H1 (cell line): ENCODE results near the gene UTP25. TPM values are rescaled to one million over a fixed set of nuclear protein-coding genes. Genes with fewer than 3 reads are reported as not detected.
A peak's percentile ranks its signal among the peaks of the same experiment; 100 is the strongest.

Experiments
- CTCF ChIA-PET: fragments of 300-600 bp; sonication (Branson Sonifier 250); formaldehyde crosslinking; loops from one replicate; lab custom pipeline; 2021; ENCODE audit not compliant: partially characterized antibody; lab: Charles Lee
- POLR2A ChIA-PET: fragments of 300-600 bp; sonication (Branson Sonifier 250); formaldehyde crosslinking; loops from one replicate; lab custom pipeline; 2021; ENCODE audit warnings: inconsistent platforms; ENCODE audit not compliant: partially characterized antibody; lab: Charles Lee
- DNase-seq, 2 experiments: peaks; one replicate each; pipeline versions ENCODE4 v3.0.0 to v3.0.0-alpha.2; 2010 to 2022; ENCODE audit warnings: low spot score in 2 of 2, low read depth in 1 of 2, mixed read lengths in 1 of 2
- FAIRE-seq: peaks from 2 replicates; lab custom pipeline; 2011; peaks lifted over from hg19 to GRCh38; lab: Jason Lieb, UNC
- H2AFZ ChIP-seq: 2 replicates; pipeline ENCODE4 v1.8.1; 2012; ENCODE audit warnings: low read length, inconsistent platforms
- H2AK5ac ChIP-seq: 2 replicates; pipeline ENCODE4 v1.6.1; 2013; ENCODE audit warnings: low read depth, low read length
- H2BK120ac ChIP-seq: replicated peaks from 2 replicates; pipeline ENCODE3; 2013; ENCODE audit warnings: low read depth, low read length, inconsistent platforms
- H2BK12ac ChIP-seq: 2 replicates; pipeline ENCODE4 v1.6.1; 2013; ENCODE audit warnings: low read depth, low read length
- H2BK15ac ChIP-seq: 2 replicates; pipeline ENCODE4 v1.6.1; 2013; ENCODE audit warnings: low read length
- H2BK20ac ChIP-seq: 2 replicates; pipeline ENCODE4 v1.6.1; 2013; ENCODE audit warnings: low read length
- H2BK5ac ChIP-seq: 2 replicates; pipeline ENCODE4 v1.6.1; 2013; ENCODE audit warnings: low read depth, low read length
- H3K14ac ChIP-seq: 2 replicates; pipeline ENCODE4 v1.6.1; 2013; ENCODE audit warnings: inconsistent platforms; ENCODE audit not compliant: insufficient read length
- H3K18ac ChIP-seq: 2 replicates; pipeline ENCODE4 v1.6.1; 2013; ENCODE audit warnings: low read length; ENCODE audit errors: extremely low read depth
- H3K23ac ChIP-seq: 2 replicates; pipeline ENCODE4 v1.6.1; 2013; ENCODE audit warnings: inconsistent platforms; ENCODE audit not compliant: insufficient read length
- H3K23me2 ChIP-seq: 2 replicates; pipeline ENCODE4 v1.6.1; 2013; ENCODE audit warnings: low read depth, low read length
- H3K27ac ChIP-seq: 2 replicates; pipeline ENCODE4 v1.6.1; 2011; ENCODE audit warnings: low read depth, low read length, inconsistent platforms
- H3K27me3 ChIP-seq, 4 experiments: replicated peaks in 1 of 4; 1 replicate in 1 of 4; 2 replicates in 3 of 4; pipeline versions ENCODE4 v1.6.1 to v1.8.1; 2011 to 2013; ENCODE audit warnings: low read length in 3 of 4, mild to moderate bottlenecking in 3 of 4, inconsistent platforms in 2 of 4, mixed read lengths in 2 of 4, moderate library complexity in 1 of 4; ENCODE audit not compliant: control insufficient read depth in 3 of 4, insufficient read depth in 3 of 4; ENCODE audit errors: extremely low read depth in 1 of 4
- H3K36me3 ChIP-seq, 4 experiments: 2 replicates each; pipeline versions ENCODE4 v1.6.1 to v1.8.1; 2011 to 2013; ENCODE audit warnings: mild to moderate bottlenecking in 4 of 4, low read length in 3 of 4, moderate library complexity in 2 of 4, control low read depth in 1 of 4, inconsistent platforms in 1 of 4; ENCODE audit not compliant: insufficient read depth in 4 of 4, control insufficient read depth in 2 of 4
- H3K4ac ChIP-seq: replicated peaks from 2 replicates; pipeline ENCODE3; 2013; ENCODE audit warnings: low read length, low read depth, mixed read lengths, inconsistent platforms; ENCODE audit not compliant: insufficient read length
- H3K4me1 ChIP-seq, 4 experiments: replicated peaks in 1 of 4; 1 replicate in 1 of 4; 2 replicates in 3 of 4; pipeline versions ENCODE4 v1.6.1 to v1.8.1; 2011 to 2013; ENCODE audit warnings: low read length in 3 of 4, inconsistent platforms in 2 of 4, mixed read lengths in 1 of 4; ENCODE audit not compliant: insufficient read depth in 4 of 4, control insufficient read depth in 3 of 4
- H3K4me2 ChIP-seq, 2 experiments: 2 replicates each; pipeline versions ENCODE4 v1.6.1 to v1.8.1; 2011 to 2013; ENCODE audit warnings: low read depth in 2 of 2, low read length in 2 of 2, control low read depth in 1 of 2, inconsistent platforms in 1 of 2, mild to moderate bottlenecking in 1 of 2; ENCODE audit not compliant: insufficient read depth in 1 of 2
- H3K4me3 ChIP-seq, 4 experiments: fragments of 200-600, 300-600 bp in 1 of 4; sonication (generic), shearing (Covaris generic), sonication (Bioruptor Twin) in 1 of 4; 2 replicates each; pipeline versions ENCODE4 v1.5.1 to v1.8.1; 2011 to 2016; ENCODE audit warnings: low read length in 4 of 4, low read depth in 3 of 4, control low read depth in 2 of 4, inconsistent platforms in 2 of 4, mild to moderate bottlenecking in 2 of 4, mixed read lengths in 1 of 4, moderate library complexity in 1 of 4; ENCODE audit not compliant: insufficient read depth in 2 of 4; ENCODE audit errors: extremely low read depth in 1 of 4
- H3K56ac ChIP-seq: replicated peaks from 2 replicates; pipeline ENCODE3; 2013; ENCODE audit warnings: low read depth, mild to moderate bottlenecking, mixed read lengths, low read length, inconsistent platforms; ENCODE audit not compliant: insufficient read length
- H3K79me1 ChIP-seq: 2 replicates; pipeline ENCODE4 v1.6.1; 2013; ENCODE audit warnings: low read depth, low read length, control low read depth
- H3K79me2 ChIP-seq, 2 experiments: 2 replicates each; pipeline versions ENCODE4 v1.6.1 to v1.8.1; 2012 to 2013; ENCODE audit warnings: low read length in 2 of 2, mild to moderate bottlenecking in 2 of 2, inconsistent platforms in 1 of 2; ENCODE audit not compliant: insufficient read depth in 2 of 2, control insufficient read depth in 1 of 2
- H3K9ac ChIP-seq, 4 experiments: replicated peaks in 1 of 4; 1 replicate in 1 of 4; 2 replicates in 3 of 4; pipeline versions ENCODE4 v1.6.1 to v1.8.1; 2011 to 2013; ENCODE audit warnings: low read depth in 3 of 4, low read length in 3 of 4, control low read depth in 2 of 4, mild to moderate bottlenecking in 2 of 4, moderate library complexity in 2 of 4, inconsistent platforms in 1 of 4; ENCODE audit errors: extremely low read depth in 1 of 4
- H3K9me3 ChIP-seq, 2 experiments: 2 replicates each; pipeline versions ENCODE4 v1.6.1 to v1.8.1; 2012 to 2013; ENCODE audit warnings: mild to moderate bottlenecking in 2 of 2, moderate library complexity in 2 of 2, control low read depth in 1 of 2, inconsistent platforms in 1 of 2, low read depth in 1 of 2, low read length in 1 of 2, mixed read lengths in 1 of 2; ENCODE audit not compliant: insufficient read depth in 2 of 2
- H4K20me1 ChIP-seq, 2 experiments: replicated peaks in 1 of 2; 2 replicates each; pipeline versions ENCODE3 to v1.8.1; 2011 to 2013; ENCODE audit warnings: inconsistent platforms in 2 of 2, low read length in 2 of 2, mild to moderate bottlenecking in 1 of 2; ENCODE audit not compliant: insufficient read depth in 2 of 2, control insufficient read depth in 1 of 2
- H4K5ac ChIP-seq: 2 replicates; pipeline ENCODE4 v1.6.1; 2013; ENCODE audit warnings: low read length, low read depth, mixed read lengths, inconsistent platforms; ENCODE audit not compliant: insufficient read length
- H4K8ac ChIP-seq: 2 replicates; pipeline ENCODE4 v1.8.0; 2013; ENCODE audit warnings: mild to moderate bottlenecking, moderate library complexity, low read length, inconsistent platforms; ENCODE audit not compliant: insufficient read depth; ENCODE audit errors: extremely low read depth
- H4K91ac ChIP-seq: replicated peaks from 2 replicates; pipeline ENCODE3; 2013; ENCODE audit warnings: low read length, mixed read lengths, inconsistent platforms; ENCODE audit not compliant: insufficient read length
- ASH2L ChIP-seq: fragments of 200-600, 300-600 bp; sonication (generic); IDR thresholded peaks from one replicate; pipeline ENCODE4 v1.7.1; 2017; ENCODE audit warnings: low read length
- FOSL1 ChIP-seq: IDR thresholded peaks from 2 replicates; pipeline ENCODE4 v1.6.1; 2011; ENCODE audit warnings: mild to moderate bottlenecking, low read depth, low read length, moderate library complexity; ENCODE audit not compliant: insufficient read depth
- JUN ChIP-seq: IDR thresholded peaks from 2 replicates; pipeline ENCODE4 v1.6.1; 2011; ENCODE audit warnings: low read depth, mild to moderate bottlenecking, improper control_type of control experiment, low read length
- KDM5A ChIP-seq: fragments of 200-600 bp; IDR thresholded peaks from 2 replicates; pipeline ENCODE4 v1.7.1; 2012; ENCODE audit warnings: mild to moderate bottlenecking, low read length, inconsistent platforms, mixed read lengths
- PHF8 ChIP-seq: fragments of 200-600 bp; sonication (generic); conservative IDR thresholded peaks from 2 replicates; pipeline ENCODE4 v1.7.1; 2012; ENCODE audit warnings: low read depth, mild to moderate bottlenecking, inconsistent platforms, low read length, moderate library complexity
- SIX5 ChIP-seq: IDR thresholded peaks from 2 replicates; pipeline ENCODE4 v1.6.1; 2011; ENCODE audit warnings: mild to moderate bottlenecking, low read depth, low read length
- TBP ChIP-seq: IDR thresholded peaks from 2 replicates; pipeline ENCODE4 v1.6.1; 2011; ENCODE audit warnings: low read depth, low read length, improper control_type of control experiment
- WGBS, 2 experiments: shearing (Covaris generic) in 1 of 2; methylation state at CpG; one replicate each; pipeline versions ENCODE4 v1.1.6 to v1.1.7; 2013 to 2015; ENCODE audit warnings: low lambda C conversion rate in 2 of 2, mixed read lengths in 2 of 2, inconsistent platforms in 1 of 2, low coverage in 1 of 2, missing lambda C conversion rate in 1 of 2; ENCODE audit not compliant: insufficient replicate concordance in 2 of 2, insufficient coverage in 1 of 2, insufficient read length in 1 of 2; ENCODE audit errors: extremely low coverage in 1 of 2, missing lambda C conversion rate in 1 of 2; 5-methylcytosine and 5-hydroxymethylcytosine counted together
- polyA plus RNA-seq, 7 experiments: library from polyadenylated mRNA; depleted of rRNA in 3 of 7; stranded (reverse) in 5 of 7; unstranded in 2 of 7; fragments of >200 nt in 5 of 7; fragments of 200-250 nt in 2 of 7; gene quantifications; 1 replicate in 5 of 7; 2 replicates in 1 of 7; 4 replicates in 1 of 7; pipeline versions ENCODE4 v1.2.1 to v1.2.3, GENCODE V29; 2011 to 2013; ENCODE audit warnings: missing spikeins in 2 of 7, mixed read lengths in 2 of 7
- total RNA-seq: library from RNA; stranded (reverse); fragmentation: NEBNext Ultra II Directional; extraction: Animal tissue kit (Norgen Biotek cat#: 25700); gene quantifications from 2 replicates; pipeline ENCODE4 v1.2.1, GENCODE V29; 2021
- TF ChIP-seq, protein P1 (sequence below): IDR thresholded peaks from 2 replicates; pipeline ENCODE4 v1.6.1; 2011; ENCODE audit warnings: low read depth, mild to moderate bottlenecking, low read length; ENCODE audit not compliant: insufficient read depth
- TF ChIP-seq, protein P2 (sequence below), 3 experiments: IDR thresholded peaks; 1 replicate in 2 of 3; 2 replicates in 1 of 3; pipeline versions ENCODE4 v1.5.1 to v1.6.1; 2011; ENCODE audit warnings: low read length in 3 of 3, mild to moderate bottlenecking in 3 of 3, inconsistent platforms in 2 of 3, low read depth in 1 of 3, moderate library complexity in 1 of 3; ENCODE audit not compliant: insufficient read depth in 1 of 3; ENCODE audit errors: control extremely low read depth in 1 of 3

UTP25 gene
- total and polyA plus RNA-seq, 2 of the 8 experiments (the other 6 are each of a cell fraction or from before 2014, with no cell fraction given), result 4.0 to 7.6 TPM

DNA sequence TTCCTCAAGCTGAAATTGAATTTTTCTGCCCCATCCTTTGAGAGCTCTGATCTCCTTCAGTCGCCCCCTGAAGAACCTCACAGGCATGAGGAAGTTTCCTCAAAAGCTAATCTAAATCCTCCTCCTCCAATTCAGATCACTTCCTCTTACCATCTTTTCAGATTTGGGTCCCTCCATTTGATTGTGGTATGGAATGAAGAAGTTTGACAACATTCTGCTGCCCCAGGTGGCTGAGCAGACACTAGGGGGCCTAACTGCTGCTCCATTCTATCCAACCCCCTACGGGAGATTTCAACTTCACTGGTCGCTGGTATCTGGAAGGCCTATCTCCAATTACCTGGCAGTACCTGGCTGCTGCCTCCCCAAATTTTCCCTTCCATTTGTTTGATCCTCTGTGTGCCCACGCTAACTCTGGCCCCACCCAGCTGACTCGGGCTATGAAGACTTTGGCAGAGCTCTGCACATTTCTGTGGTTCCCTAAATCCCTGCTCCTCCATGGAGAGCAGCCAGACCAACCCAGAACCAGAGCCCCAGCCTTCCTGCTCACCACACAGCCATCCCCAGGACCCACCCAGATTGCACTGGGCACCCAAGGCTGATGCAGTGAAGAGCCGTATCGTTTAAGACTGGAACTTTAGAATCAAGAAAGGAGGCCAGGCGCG lies 29.7 kb upstream of the UTP25 start:
- Histone ChIP-seq H2AFZ (no peak overlapping the region), H4K91ac (no peak overlapping the region), H2AK5ac (no peak overlapping the region), H2BK5ac (no peak overlapping the region), H3K79me2 (no peaks in the 10 kb centered on the region), H4K20me1 (peaks cover 0 to 1% of the 10 kb centered on the region in 2 experiments), H4K8ac (no peak overlapping the region), H3K27ac (no peak overlapping the region), H3K79me1 (no peaks in the 10 kb centered on the region), H3K4me2 (peak overlapping the region in 1 of 2 experiments; percentile 1; a peak in 1 of 4 replicates), H2BK15ac (no peak overlapping the region), H3K4me1 (peaks cover 0 to 3% (median 1%) of the 10 kb centered on the region in 4 experiments; a peak in 1 of 7 replicates), H3K14ac (no peak overlapping the region), H3K56ac (no peak overlapping the region), H3K23me2 (peaks cover 1% of the 10 kb centered on the region; the same call in 1 of the 2 replicates), H3K36me3 (peaks cover 0 to 4% (median 2%) of the 10 kb centered on the region in 4 experiments; a peak in 3 of 8 replicates), H3K4ac (no peak overlapping the region), H2BK20ac (no peak overlapping the region), H3K4me3 (no peak overlapping the region), H3K9me3 (no peaks in the 10 kb centered on the region), H2BK120ac (no peak overlapping the region), H4K5ac (no peak overlapping the region), H3K27me3 (no peaks in the 10 kb centered on the region), H2BK12ac (no peak overlapping the region), H3K23ac (no peak overlapping the region), H3K9ac (no peak overlapping the region), H3K18ac (no peak overlapping the region)
- 90% methylated on average over 9 of the region's 9 CpGs; no CpG with 5 or more reads in 1 of the 2 experiments for WGBS, 2 experiments
- ChIA-PET CTCF (interaction anchor here (0.7 to 1.8 kb wide), 8 partner anchors 10 to 1703 kb away, joined by 3 to 7 read pairs (median 4); no protein-coding TSS in a partner anchor), POLR2A (interaction anchor here (1.1 kb wide), 1 partner anchor 10 kb away, joined by 4 read pairs; no protein-coding TSS in a partner anchor)
- DNase-seq (no peak), FAIRE-seq (no peak)
- TF ChIP-seq PHF8 (no peak), FOSL1 (no peak), JUN (no peak), TBP (no peak), KDM5A (no peak), ASH2L (no peak), SIX5 (no peak)
- TF ChIP-seq, protein P1, sequence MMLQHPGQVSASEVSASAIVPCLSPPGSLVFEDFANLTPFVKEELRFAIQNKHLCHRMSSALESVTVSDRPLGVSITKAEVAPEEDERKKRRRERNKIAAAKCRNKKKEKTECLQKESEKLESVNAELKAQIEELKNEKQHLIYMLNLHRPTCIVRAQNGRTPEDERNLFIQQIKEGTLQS, result no peak
- TF ChIP-seq, protein P2, sequence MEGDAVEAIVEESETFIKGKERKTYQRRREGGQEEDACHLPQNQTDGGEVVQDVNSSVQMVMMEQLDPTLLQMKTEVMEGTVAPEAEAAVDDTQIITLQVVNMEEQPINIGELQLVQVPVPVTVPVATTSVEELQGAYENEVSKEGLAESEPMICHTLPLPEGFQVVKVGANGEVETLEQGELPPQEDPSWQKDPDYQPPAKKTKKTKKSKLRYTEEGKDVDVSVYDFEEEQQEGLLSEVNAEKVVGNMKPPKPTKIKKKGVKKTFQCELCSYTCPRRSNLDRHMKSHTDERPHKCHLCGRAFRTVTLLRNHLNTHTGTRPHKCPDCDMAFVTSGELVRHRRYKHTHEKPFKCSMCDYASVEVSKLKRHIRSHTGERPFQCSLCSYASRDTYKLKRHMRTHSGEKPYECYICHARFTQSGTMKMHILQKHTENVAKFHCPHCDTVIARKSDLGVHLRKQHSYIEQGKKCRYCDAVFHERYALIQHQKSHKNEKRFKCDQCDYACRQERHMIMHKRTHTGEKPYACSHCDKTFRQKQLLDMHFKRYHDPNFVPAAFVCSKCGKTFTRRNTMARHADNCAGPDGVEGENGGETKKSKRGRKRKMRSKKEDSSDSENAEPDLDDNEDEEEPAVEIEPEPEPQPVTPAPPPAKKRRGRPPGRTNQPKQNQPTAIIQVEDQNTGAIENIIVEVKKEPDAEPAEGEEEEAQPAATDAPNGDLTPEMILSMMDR (IDR thresholded peaks at IDR 0.05; ENCODE audit: control extremely low read depth in 1 of 3, insufficient read depth in 1 of 3, low read depth in 1 of 3, low read length in 3 of 3), result peak in 2 of 3 experiments; percentile 19 to 39; a peak in 3 of 4 replicates
